ENCODE measurements around the gene HSPG2.

- TF ChIP-seq POLR2A (IDR thresholded peaks at IDR 0.05) (no peak), CTCF (IDR thresholded peaks at IDR 0.05) (no peak)
Observed at GRCh38 chr1:21818656-21819055, 118.5 kb downstream of the HSPG2 start.
